Measurements from ENCODE around the gene LYG1.
"Not testable (repeated sequence)": the region's sequence is repeated elsewhere in the genome, so short reads cannot be mapped to it uniquely, and the experiment has no call there.

The LYG1 gene

DNA sequence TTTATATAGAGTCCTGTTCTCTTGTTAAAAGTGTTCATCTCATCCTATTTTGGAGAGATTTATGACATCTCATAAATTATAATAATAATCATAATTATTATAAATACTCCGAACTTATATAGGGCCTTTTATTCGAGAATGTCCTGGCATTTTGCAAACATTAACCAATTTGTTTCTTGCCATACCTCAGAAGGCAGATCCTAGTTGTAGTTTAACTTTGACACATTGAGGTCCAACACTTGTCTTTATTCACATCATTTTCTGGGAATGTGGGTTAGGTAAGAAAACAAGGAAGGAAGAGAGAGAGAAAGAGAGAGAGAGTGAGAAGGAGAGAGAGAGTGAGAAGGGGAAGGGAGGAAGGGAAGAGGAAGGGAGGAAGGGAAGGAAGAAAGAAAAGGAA is at the start of gene LYG1:
Gene LYG1 (minus strand): TSS at position 101 of the 400 bp plus-strand sequence. CDS start 5,527 bp downstream, outside the sequence.
- DNase-seq = not testable (repeated sequence)

DNA sequence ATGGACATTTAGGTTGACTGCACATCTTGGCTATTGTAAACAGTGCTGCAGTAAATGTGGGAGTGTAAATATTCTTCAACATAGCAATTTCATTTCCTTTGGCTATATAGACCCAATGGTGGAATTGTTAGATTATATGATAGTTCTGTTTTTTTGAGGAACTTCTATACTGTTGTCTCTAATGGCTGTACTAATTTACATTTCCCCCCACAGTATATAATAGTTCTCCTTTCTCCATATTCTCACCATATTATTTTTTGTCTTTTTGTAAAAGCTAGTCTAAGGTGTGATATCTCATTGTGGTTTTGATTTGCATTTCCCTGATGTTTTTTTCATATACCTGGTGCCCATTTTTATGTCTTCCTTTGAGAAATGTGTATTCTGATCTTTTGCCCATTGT is 49.2 kb upstream of the LYG1 start:
- no peak for DNase-seq

DNA sequence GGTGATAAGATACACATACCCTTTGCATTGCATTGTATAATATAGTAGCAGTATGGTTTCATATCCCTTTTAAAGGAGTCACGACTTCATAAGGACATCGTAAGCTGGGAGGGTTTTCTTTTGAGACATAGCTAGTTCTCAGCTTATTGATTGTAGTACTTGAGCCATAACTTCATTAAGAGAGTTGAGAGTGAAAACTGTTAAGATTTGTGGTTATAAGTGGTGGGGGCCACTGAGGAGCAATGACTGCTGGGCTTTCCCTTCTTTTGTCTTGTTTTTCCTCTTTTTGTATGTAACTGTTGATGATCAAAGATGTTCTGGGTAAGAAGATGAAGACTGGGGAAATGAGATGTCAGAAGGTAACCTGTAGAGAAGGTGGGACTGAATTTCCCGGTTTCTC is 47.2 kb upstream of the LYG1 start:
- no peak for DNase-seq

DNA sequence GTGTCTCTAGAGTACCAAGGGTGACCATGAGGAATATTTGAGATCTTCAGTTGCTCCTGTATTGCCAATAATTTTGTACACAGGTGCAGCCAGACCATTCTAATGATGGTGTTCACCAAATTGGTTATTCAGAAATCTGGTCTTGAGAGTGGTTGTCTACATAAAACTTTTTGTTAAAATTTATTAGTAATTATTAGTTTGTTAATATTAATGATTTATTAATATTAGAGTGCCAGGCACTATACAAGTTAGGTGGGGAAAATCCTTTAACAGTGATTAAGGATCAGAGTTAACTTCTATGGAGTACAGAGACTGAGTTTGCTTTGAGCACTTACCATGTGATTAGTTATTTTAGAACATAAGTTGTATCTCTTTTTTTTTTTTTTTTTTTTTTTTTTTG is 45.2 kb upstream of the LYG1 start:
- DNase-seq = no peak

DNA sequence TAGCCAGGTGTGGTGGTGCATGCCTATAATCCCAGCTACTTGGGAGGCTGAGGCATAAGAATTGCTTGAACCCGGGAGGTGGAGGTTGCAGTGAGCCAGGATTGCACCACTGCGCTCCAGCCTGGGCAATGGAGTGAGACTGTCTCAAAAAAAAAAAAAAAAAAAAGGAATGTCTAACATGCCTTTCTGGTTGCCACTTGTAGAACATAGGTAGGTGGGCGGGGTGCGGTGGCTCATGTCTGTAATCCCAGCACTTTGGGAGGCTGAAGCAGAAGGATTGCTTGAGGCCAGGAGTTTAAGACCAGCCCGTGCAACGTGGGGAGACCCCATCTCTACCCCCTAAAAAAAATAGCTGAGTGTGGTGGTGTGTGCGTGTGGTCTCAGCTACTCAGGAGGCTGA is 44.4 kb upstream of the LYG1 start:
- not testable (repeated sequence) for DNase-seq

DNA sequence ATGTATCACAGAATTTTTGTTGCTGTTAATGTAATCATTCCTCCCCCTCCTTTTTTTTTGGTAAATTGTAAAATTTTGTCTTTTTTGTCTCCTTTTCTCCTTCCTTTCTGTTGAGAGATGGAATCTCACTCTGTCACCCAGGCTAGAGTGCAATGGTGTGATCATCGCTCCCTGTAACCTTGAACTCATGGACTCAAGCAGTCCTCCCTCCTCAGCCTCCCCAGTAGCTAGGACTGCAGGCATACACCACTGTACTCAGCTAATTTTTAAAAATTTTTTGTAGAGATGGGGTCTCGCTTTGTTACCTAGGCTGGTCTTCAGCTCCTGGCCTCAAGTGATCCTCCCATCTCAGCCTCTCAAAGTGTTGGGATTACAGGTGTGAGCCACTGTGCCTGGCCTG is 41.5 kb upstream of the LYG1 start:
- DNase-seq = no peak

DNA sequence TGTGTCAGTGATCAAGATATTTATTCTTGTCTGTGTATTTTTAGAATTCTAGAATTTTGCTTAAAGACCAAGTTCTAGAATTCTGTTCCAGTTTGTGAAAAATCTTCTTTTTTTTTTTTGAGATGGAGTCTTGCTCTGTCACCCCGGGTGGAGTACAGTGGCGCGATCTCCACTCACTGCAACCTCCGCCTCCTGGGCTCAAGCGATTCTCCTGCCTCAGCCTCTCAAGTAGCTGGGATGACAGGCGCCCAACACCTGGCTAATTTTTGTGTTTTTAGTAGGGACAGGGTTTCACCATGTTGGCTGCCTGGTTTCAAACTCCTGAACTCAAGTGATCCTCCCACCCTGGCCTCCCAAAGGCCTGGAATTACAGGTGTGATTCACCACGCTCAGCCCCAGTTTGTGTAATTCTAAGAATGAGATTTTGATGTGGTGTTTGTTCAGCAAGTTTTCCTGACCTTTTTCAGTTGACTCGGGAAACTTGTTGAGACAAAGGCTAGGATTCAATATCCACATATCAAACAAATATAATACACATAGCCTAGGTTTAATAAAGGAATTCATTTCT is 39.8 kb upstream of the LYG1 start:
- DNase-seq = no peak

DNA sequence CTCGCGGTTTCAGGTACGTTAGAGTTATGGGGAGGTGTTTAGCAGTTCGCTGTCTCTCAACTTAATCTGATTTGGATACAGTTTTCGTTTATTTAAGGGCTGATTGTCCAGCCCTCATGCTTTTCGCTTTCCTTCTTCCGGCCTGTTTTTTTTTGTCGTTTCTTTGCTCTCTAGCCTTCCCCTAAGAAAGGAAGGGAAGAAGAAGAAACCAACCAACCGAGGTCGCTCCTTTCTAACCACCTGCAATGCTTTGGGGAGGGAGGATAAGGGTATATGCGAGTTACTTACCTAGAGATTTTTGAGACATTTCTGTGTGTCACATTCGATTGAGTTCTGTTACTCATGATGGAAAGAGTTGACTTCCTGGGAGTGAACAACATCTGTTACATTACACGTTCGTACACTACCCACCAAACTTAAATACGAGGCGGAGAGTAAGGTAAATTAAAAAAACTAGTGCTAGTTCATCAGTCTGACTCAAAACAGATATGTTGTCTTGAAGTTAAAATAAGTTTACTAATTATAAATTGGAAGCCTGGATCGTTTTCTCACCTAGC is 37.1 kb upstream of the LYG1 start:
- DNase-seq = no peak

DNA sequence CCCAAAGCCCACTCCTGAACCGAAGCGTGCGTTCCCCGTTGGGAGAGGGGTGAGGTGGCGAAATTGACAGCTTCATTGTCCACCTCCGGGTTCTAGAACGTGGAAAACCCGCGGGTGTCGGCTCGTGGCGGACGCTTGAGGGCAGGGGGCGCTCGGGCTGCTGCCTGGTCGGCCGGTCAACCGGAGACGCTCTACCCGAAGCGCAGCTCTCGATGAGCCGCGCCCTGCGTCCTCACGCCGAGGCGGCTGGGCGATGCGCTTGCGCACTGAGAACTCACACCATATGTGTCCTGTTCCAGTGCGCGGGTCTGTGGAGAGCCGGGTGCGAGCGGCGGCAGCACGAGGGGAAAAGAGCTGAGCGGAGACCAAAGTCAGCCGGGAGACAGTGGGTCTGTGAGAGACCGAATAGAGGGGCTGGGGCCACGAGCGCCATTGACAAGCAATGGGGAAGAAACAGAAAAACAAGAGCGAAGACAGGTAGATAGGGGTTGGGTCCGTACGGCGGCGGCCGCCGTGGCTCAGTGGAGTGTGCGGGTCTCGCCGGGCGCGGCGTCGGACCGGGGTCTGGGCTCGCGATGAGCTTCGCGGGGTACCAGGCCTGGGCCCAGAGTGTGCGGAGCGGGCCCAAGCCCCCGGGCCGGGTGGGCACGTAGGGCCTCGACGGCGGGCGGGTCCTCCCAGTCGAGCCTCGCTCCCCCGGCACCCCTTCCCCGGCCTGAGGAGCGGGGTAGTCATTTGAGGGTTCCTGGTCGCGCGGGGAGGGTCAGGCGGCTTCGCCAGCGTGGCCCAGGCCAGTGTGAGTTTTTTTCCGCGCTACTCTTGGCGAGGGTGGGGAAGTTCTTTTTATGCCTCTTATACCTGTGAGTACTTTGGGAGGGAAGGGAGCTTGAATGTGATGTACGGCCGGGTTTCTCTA is 36.4 kb upstream of the LYG1 start, which contains the start of gene EIF5B:
Gene EIF5B (plus strand): TSS at position 277 of the 916 bp plus-strand sequence. CDS start 166 bp downstream, at position 443.
- peak; percentile 47 for DNase-seq

DNA sequence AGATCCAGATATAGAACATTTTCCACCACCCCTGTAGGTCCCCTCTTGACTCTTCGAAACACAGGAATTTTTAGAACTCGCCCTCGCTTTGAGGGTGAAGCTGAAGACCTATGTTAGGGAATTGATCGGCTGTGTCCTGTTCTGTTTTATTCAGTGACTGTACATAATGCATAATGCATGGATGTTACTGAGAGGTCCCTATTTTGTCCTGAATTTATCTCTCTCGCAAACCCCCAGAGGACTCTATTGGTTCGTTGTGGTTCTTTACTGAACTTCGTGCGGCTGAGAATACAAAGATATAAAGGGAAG is 35.8 kb upstream of the LYG1 start:
- no peak for DNase-seq

DNA sequence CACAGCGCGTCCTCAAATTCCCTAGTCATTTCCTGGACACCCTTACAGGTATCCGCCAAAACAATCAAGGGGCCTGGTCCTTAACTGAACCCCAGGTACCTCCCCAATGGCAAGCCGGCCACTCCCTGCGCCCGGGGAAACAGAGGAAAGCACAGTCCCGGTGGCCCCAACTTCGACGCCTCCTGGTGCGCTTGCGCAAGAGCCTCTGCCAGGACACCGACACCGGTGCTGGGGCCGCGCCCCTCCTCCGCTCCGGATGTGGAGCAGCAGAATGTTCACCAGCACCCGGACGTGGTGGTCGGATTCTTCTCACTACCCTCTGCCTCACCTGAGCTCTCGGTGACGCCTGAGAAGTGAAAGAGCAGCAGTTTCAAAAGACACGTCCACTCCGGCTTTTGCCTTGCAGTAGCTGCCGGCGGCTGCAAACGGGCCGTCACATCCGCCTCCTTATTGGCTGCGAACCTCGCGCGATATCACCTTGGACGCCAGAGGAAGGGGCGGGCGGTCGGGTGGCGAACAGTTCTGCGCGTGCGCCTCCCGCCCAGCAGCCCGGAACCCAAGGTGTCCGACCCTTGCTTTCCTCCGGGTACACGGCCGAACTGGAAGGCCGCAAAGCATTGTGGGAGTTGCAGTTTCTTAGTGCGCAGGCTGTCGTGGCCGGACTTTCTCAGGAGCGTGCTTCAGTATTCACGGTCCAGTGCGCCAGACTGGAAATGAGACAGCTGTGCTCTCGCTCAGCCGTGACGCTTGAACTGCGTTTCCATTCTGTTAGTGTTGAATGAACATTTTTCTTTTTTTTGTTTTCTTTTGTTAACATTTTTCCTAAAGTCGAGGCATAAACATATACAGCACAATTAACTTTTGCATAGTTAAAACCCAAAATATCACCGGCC is 35.2 kb upstream of the LYG1 start, which contains the start of gene TXNDC9:
Gene TXNDC9 (minus strand): TSS at position 423 of the 893 bp plus-strand sequence. CDS start 3,123 bp downstream, outside the sequence.
- DNase-seq = peak; percentile 98

DNA sequence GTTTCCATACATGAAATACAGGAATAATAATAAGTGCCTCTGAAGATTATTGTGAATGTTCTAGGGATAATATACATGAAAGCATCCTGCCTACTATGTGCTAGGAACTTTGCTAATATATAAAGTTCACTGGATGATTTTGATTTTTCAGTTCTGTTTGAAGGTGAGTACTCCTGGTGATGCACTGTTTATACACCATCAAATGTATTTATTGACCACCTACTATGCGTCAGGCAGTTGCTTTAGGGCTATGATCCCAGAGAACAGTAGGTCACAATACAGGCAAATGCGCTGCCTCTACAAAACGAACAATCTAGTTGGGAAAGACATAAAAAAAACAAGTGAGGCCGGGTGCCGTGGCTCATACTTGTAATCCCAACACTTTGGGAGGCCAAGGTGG is 24.4 kb upstream of the LYG1 start:
- DNase-seq = no peak

DNA sequence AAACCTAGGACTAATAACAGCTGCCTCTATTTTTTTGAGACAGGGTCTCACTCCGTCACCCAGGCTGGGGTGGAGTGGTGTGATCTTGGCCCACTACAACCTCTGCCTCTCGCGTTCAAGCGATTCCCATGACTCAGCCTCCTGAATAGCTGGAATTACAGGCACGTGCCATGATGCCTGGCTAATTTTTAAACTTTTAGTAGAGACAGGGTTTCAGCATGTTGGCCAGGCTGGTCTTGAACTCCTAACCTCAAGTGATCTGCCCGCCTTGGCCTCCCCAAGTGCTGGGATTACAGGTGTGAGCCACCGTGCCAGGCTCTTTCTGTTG is 16.8 kb upstream of the LYG1 start:
- DNase-seq = not testable (repeated sequence)

DNA sequence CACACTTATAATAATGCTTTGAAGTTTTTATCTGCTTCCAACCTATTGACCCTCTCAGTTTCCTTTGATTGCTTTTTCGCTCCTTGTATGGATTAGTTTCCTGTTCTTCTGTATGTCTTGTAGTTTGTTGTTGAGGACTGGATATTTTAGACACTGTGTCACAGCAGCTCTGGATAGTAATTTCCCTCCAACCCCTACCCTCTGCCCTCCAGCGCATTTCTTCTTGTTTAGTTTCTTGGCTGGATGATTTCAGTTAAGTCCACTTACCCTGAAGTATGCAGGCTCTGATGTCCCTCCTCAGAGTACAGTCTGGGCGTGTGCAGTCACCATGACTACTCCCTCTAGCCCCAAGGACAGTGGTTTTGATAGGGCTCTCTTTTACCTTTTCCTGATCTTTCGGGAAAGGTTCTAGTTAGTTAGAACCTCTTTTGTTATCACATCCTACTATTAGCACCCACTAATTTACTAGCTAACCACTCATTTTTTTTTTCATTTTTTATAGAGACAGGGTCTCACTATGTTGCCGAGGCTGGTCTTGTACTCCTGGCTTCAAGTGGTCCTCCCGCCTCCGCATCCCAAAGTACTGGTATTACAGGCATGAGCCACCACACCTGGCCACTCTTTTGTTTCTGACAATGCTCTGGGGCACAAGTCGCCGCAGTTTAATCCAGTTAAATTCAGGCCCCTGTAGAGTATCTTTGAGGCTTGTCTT is 16.3 kb upstream of the LYG1 start:
- DNase-seq = no peak

DNA sequence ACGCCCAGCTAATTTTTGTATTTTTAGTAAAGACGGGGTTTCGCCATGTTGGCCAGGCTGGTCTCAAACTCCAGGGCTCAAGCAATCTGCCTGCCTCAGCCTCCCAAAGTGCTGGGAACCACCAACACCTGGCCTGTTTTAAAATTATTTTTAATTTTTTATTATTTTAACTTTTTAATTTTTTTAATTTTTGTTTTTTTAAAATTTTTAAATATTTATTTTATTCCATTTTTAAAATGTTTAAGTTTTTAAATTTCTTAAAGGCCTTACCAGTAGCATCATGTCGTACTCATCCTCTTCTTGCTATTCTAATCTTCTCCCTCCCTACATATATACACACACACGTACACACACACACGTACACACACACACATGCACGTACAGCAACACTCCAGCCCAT is 1.4 kb downstream of the LYG1 start:
- no peak for DNase-seq

DNA sequence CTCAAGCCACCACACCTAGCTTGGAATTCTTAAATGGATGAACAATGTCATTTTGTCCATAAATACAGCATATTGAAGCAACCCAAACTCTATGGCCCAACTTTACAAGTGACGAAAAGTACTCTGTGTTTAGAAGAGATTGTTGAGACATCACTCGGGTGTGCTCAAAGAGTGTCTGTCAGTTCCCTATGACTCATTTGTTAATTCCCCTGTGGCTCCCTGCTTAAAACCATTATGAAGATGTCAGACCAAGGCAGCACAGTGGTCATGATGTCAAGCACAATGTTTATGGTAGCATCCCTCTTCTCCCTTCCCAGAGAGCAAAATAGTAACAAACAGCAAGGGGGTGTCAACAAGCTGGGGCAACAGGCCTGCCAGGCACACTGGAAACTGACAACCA is 3.0 kb downstream of the LYG1 start:
- peak; percentile 3 for DNase-seq

DNA sequence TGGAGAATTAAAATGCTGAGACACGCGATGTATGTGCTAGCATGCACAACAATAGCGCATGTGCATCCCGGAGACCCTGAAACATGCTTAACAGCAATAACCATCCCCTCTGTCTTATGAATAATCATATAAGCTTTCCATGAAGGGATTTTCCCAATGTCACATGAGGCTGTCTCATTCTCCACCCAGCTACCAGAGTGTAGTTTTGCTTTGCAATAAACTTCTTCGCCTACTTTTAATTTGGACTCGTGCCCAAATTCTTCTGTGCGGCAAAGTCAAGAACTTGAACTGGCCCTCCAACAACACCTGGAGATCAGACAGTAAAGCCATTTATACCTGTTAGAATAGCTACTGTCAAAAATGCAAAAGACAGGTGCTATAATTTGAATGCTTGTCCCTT is 15.5 kb downstream of the LYG1 start:
- no peak for DNase-seq

DNA sequence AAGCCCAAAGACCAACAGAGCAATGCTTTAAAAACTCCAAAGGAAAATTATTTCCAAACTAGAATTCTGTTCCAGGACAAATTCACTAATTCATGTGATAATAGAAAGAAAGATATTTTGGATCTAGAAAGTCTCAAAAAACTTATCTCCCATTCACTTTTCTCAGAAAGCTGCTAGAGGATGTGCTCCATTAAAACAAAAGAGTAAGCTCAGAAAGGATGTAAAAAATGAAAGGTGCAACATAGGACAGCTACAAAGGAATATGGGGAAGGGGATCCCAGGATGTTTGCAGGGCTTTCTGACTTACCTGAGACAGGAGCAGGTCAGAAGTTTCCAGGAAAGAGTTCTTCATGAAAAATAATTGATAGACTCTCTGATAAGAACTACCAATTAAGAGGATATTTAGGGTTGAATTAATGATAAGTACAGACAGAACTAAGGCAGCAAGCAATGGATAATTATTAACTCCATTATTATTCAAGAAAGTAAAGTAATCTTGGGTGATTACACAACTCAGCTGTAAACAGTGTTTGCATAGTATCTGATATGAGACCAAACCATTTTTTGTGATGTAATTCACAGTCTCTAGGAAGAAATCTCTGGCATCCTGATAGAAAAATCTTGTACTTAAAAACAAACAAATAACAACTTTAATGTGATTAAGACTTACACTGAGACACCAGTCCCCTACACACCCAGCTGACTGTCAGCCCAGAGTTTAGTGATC is 20.9 kb downstream of the LYG1 start:
- no peak for DNase-seq

DNA sequence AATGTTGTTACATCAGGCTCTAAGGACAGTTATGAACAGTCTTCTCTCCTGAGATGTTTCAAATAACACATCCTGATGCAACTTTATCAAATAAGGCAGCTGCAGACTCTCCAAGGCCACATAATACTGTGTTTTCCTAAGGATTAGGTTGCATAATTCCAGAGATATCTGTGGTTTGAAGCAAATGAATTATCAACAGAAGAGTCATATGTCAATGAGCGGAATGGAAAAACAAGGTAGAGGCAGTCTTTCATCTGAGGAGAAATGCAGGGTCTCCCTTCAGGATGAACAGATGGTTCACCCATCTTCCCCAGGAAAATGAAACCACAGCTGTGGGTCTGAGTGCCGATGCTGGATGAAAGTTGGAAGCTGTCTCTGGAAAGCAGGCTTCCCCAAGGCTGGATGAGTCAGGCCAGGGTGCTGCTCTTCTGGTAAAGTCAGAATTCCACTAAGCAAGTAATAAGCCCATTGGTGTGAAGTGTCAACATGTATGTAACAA is 22.2 kb downstream of the LYG1 start:
- DNase-seq = no peak

DNA sequence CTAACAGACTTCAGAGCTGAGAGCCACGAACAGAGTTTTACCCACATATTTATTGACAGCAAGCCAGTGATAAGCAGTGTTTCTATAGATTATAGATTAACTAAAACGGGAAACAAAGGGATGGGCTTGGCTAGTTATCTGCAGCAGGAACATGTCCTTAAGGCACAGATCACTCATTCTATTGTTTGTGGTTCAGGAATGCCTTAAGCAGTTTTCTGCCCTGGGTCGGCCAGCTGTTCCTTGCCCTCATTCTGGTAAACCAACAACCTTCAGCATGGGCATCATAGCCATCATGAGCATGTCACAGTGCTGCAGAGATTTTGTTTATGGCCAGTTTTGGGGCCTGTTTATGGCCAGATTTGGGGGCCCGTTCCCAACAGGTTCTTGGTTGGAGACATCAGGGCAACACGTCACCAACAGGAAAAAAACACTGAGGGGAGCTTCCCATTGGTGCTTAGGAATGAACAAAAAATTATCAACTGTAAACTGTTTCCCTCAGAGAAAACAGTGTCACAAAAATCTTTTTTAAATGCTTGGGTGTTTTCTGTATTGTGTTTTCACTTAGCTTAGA is 22.7 kb downstream of the LYG1 start:
- not testable (repeated sequence) for DNase-seq

DNA sequence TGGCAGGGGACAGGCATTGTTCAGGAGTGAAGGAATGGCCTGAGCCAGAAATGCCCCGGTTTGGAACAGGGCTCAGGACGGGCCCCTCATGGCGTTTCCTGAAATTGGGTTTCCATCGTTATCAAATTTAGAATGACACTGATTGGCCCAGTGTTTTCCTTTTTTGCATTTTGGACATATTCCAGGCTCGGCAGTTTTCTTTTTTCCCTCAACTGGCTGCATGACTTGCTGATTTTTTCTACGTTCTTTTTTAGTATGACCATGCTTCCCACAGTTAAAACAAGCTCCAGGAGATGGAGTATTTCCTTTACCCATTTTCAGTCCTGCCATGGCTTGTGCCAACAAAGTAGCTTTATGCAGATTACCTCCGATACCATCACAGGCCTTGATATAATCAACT is 25.1 kb downstream of the LYG1 start:
- no peak for DNase-seq
